HCT116 (cell line): ENCODE measurements around the gene MCC. TPM values are rescaled to one million over a fixed set of nuclear protein-coding genes. Genes with fewer than 3 reads are reported as not detected.

Experiments
- ATAC-seq: fragments of 200-7000 bp; cut with Tn5 transposase; 2 replicates; pipeline ENCODE4 v1.9.1; 2020; ENCODE audit warnings: mild to moderate bottlenecking, moderate library complexity
- BruUV-seq: library from RNA; stranded (reverse); fragments of 400-500 nt; replicated peaks from 2 replicates; lab custom pipeline; 2021; lab: Mats Ljungman, UMichigan
- CTCF ChIA-PET: fragments of 300-600 bp; sonication (Branson Sonifier 250); formaldehyde crosslinking; loops from one replicate; lab custom pipeline; 2021; ENCODE audit warnings: antibody characterized with exemption; lab: Charles Lee
- POLR2A ChIA-PET: fragments of 300-600, 350-600 bp; sonication (Branson Sonifier 250); formaldehyde crosslinking; loops from one replicate; lab custom pipeline; 2021; ENCODE audit warnings: antibody characterized with exemption; lab: Charles Lee
- RAD21 ChIA-PET, 2 experiments: fragments of 300-600 bp; sonication (Branson Sonifier 250); formaldehyde crosslinking; loops; one replicate each; lab custom pipeline; 2023; ENCODE audit warnings: low total read pairs in 2 of 2; ENCODE audit not compliant: uncharacterized antibody in 2 of 2, unreplicated experiment in 2 of 2, low non-redundant PET in 1 of 2; lab: Charles Lee
- DNase-seq: peaks from one replicate; pipeline ENCODE4 v3.0.0-alpha.2; 2010; ENCODE audit warnings: low read depth, low spot score
- H2AFZ ChIP-seq: fragments of 200-600 bp; shearing (Covaris generic), sonication (generic); 2 replicates; pipeline ENCODE4 v1.6.1; 2017; ENCODE audit warnings: low read depth, mixed run types, mixed read lengths, antibody characterized with exemption, low read length; ENCODE audit not compliant: poor library complexity, severe bottlenecking
- H3K27ac ChIP-seq: 2 replicates; pipeline ENCODE4 v1.5.1; 2012; ENCODE audit warnings: low read depth, low read length
- H3K27me3 ChIP-seq: fragments of 200-600 bp; sonication (generic); 2 replicates; pipeline ENCODE4 v1.6.1; 2016; ENCODE audit warnings: mixed run types, low read length, mixed read lengths; ENCODE audit not compliant: insufficient read depth
- H3K36me3 ChIP-seq, 2 experiments: fragments of 200-500 bp in 1 of 2; fragments of 200-600 bp in 1 of 2; sonication (Bioruptor generic) in 1 of 2; sonication (generic) in 1 of 2; 2 replicates each; pipeline versions ENCODE4 v1.5.1 to v1.6.1; 2014 to 2016; ENCODE audit warnings: low read length in 2 of 2, inconsistent platforms in 1 of 2, mixed read lengths in 1 of 2, mixed run types in 1 of 2; ENCODE audit not compliant: insufficient read depth in 2 of 2, control insufficient read depth in 1 of 2
- H3K4me1 ChIP-seq, 2 experiments: fragments of 200-600 bp in 1 of 2; sonication (generic) in 1 of 2; 2 replicates each; pipeline versions ENCODE4 v1.5.1 to v1.6.1; 2012 to 2017; ENCODE audit warnings: low read length in 2 of 2, inconsistent platforms in 1 of 2, mild to moderate bottlenecking in 1 of 2, mixed read lengths in 1 of 2, mixed run types in 1 of 2, moderate library complexity in 1 of 2; ENCODE audit not compliant: insufficient read depth in 2 of 2, control insufficient read depth in 1 of 2
- H3K4me2 ChIP-seq: fragments of 200-600 bp; sonication (generic); 2 replicates; pipeline ENCODE4 v1.6.1; 2017; ENCODE audit warnings: mixed run types, low read length, mixed read lengths
- H3K4me3 ChIP-seq, 2 experiments: fragments of 200-600 bp in 1 of 2; sonication (generic) in 1 of 2; replicated peaks in 1 of 2; 2 replicates each; pipeline ENCODE4 v1.5.1; 2011 to 2016; ENCODE audit warnings: low read length in 2 of 2, control low read depth in 1 of 2, low read depth in 1 of 2, mild to moderate bottlenecking in 1 of 2, mixed read lengths in 1 of 2, mixed run types in 1 of 2
- H3K79me2 ChIP-seq: fragments of 200-600 bp; sonication (generic); 2 replicates; pipeline ENCODE4 v1.6.1; 2017; ENCODE audit warnings: mild to moderate bottlenecking, mixed run types, low read length, moderate library complexity, mixed read lengths; ENCODE audit not compliant: insufficient read depth
- H3K9ac ChIP-seq: fragments of 200-600 bp; sonication (generic); 2 replicates; pipeline ENCODE4 v1.6.1; 2016; ENCODE audit warnings: low read length, mixed read lengths
- H3K9me2 ChIP-seq: fragments of 200-600 bp; sonication (generic), shearing (Covaris generic); 2 replicates; pipeline ENCODE4 v1.6.1; 2017; ENCODE audit warnings: mixed run types, mild to moderate bottlenecking, moderate library complexity; ENCODE audit not compliant: insufficient read depth
- H3K9me3 ChIP-seq, 2 experiments: fragments of 200-500 bp in 1 of 2; fragments of 200-600 bp in 1 of 2; sonication (Bioruptor generic) in 1 of 2; sonication (generic) in 1 of 2; 2 replicates each; pipeline ENCODE4 v1.6.1; 2014 to 2017; ENCODE audit warnings: low read length in 2 of 2, mixed read lengths in 2 of 2, inconsistent platforms in 1 of 2, low read depth in 1 of 2, mild to moderate bottlenecking in 1 of 2, mixed run types in 1 of 2, moderate library complexity in 1 of 2; ENCODE audit not compliant: control insufficient read depth in 1 of 2, insufficient read depth in 1 of 2
- H4K20me1 ChIP-seq: fragments of 200-600 bp; sonication (generic), shearing (Covaris generic); 2 replicates; pipeline ENCODE4 v1.6.1; 2017; ENCODE audit warnings: mixed run types, mild to moderate bottlenecking, moderate library complexity; ENCODE audit not compliant: insufficient read depth
- CBX3 ChIP-seq: IDR thresholded peaks from 2 replicates; pipeline ENCODE4 v1.6.1; 2012; ENCODE audit warnings: low read depth
- CEBPB ChIP-seq: IDR thresholded peaks from 2 replicates; pipeline ENCODE4 v1.6.1; 2012; ENCODE audit warnings: low read depth
- ELF1 ChIP-seq: IDR thresholded peaks from 2 replicates; pipeline ENCODE4 v1.6.1; 2012; ENCODE audit warnings: low read depth, borderline replicate concordance
- EZH2phosphoT487 ChIP-seq: fragments of 200-600 bp; IDR thresholded peaks from 2 replicates; pipeline ENCODE4 v1.6.1; 2018; ENCODE audit warnings: antibody characterized with exemption, borderline replicate concordance
- FOSL1 ChIP-seq: IDR thresholded peaks from 2 replicates; pipeline ENCODE4 v1.6.1; 2012; ENCODE audit warnings: low read depth
- JUND ChIP-seq: IDR thresholded peaks from 2 replicates; pipeline ENCODE4 v1.6.1; 2012
- POLR2A ChIP-seq: IDR thresholded peaks from 2 replicates; pipeline ENCODE4 v1.7.0; 2011; ENCODE audit warnings: borderline replicate concordance; ENCODE audit not compliant: insufficient read depth, insufficient read length; ENCODE audit errors: extremely low read depth
- POLR2AphosphoS5 ChIP-seq: IDR thresholded peaks from 2 replicates; pipeline ENCODE4 v1.6.1; 2011; ENCODE audit warnings: mild to moderate bottlenecking, low read depth, low read length, moderate library complexity
- RAD21 ChIP-seq: IDR thresholded peaks from 2 replicates; pipeline ENCODE4 v1.6.1; 2012; ENCODE audit warnings: low read depth, mild to moderate bottlenecking
- SIN3A ChIP-seq: IDR thresholded peaks from 2 replicates; pipeline ENCODE4 v1.6.1; 2012; ENCODE audit warnings: low read depth
- SP1 ChIP-seq: IDR thresholded peaks from 2 replicates; pipeline ENCODE4 v1.6.1; 2012; ENCODE audit warnings: low read depth
- SRF ChIP-seq: IDR thresholded peaks from 2 replicates; pipeline ENCODE4 v1.6.1; 2012; ENCODE audit warnings: low read depth
- TCF7L2 ChIP-seq: IDR thresholded peaks from 2 replicates; pipeline ENCODE4 v1.7.0; 2011; ENCODE audit warnings: borderline replicate concordance, inconsistent platforms; ENCODE audit not compliant: insufficient read depth, insufficient read length; ENCODE audit errors: extremely low read depth
- ZFX ChIP-seq: fragments of 450-650 bp; IDR thresholded peaks from 2 replicates; pipeline ENCODE4 v1.6.1; 2017
- ZNF274 ChIP-seq: fragments of 200-500 bp; sonication (Bioruptor generic); IDR thresholded peaks from 2 replicates; pipeline ENCODE4 v1.6.1; 2014; ENCODE audit warnings: mild to moderate bottlenecking, low read depth, low read length, inconsistent platforms
- intact Hi-C: fragments of 100-400 bp; cut with micrococcal nuclease; formaldehyde crosslinking; loops from 2 replicates; pipeline ENCODE4 v1.10.0; 2022
- total RNA-seq: library from RNA; stranded (reverse); gene quantifications from one replicate; pipeline ENCODE4 v1.2.1, GENCODE V29; 2021; ENCODE audit not compliant: unreplicated experiment
- TF ChIP-seq, protein P1 (sequence below): IDR thresholded peaks from 2 replicates; pipeline ENCODE4 v1.6.1; 2011; ENCODE audit warnings: mild to moderate bottlenecking, low read length, moderate library complexity; ENCODE audit not compliant: insufficient replicate concordance; ENCODE audit errors: extremely low read depth
- TF ChIP-seq, protein P2 (sequence below), 3 experiments: fragments of 200-600 bp in 1 of 3; sonication (generic) in 1 of 3; IDR thresholded peaks in 2 of 3; conservative IDR thresholded peaks in 1 of 3; 2 replicates each; pipeline ENCODE4 v1.5.1; 2012 to 2017; ENCODE audit warnings: low read depth in 2 of 3, low read length in 2 of 3, antibody characterized with exemption in 1 of 3, borderline replicate concordance in 1 of 3, control low read depth in 1 of 3, mild to moderate bottlenecking in 1 of 3, mixed read lengths in 1 of 3, mixed run types in 1 of 3, moderate library complexity in 1 of 3; ENCODE audit not compliant: insufficient read depth in 1 of 3

The MCC gene
- total RNA-seq, 1 experiment from 2014 or later, result 20.1 TPM

DNA sequence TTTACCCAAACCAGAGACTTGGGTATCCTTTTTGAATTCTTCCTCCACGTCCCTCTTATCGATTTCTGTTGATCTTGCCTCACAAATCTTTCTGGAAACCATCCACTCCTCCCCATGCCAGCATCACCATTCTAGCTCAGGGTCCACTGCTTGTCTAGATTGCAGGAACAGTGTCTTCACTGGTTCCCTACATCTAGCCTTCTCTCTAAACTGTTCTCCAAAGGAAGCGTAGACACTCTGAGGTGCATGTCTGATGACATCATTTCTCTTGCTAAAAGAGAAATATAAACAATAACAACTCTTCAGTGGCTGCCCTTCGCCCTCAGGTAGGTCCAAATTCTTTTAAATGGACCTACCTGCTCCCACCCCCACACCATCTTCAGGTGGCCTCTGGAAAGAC lies 311.5 kb downstream of the MCC start:
- Histone ChIP-seq H2AFZ (no peak overlapping the region), H3K27me3 (no peaks in the 10 kb centered on the region), H3K9me3 (no peaks in the 10 kb centered on the region), H4K20me1 (no peaks in the 10 kb centered on the region), H3K4me3 (no peak overlapping the region), H3K9ac (no peak overlapping the region), H3K4me1 (0 out of 4 replicates have a peak, but pooled peaks cover 0 to 6% of the 10 kb centered on the region in 2 experiments), H3K9me2 (no peaks in the 10 kb centered on the region)
- RAD21 ChIA-PET, result no interaction called here
- ATAC-seq (no peak), DNase-seq (no peak)
- TF ChIP-seq TCF7L2, result no peak
- TF ChIP-seq SIN3A, result no peak
- no peak for TF ChIP-seq CBX3
- TF ChIP-seq FOSL1, result no peak
- TF ChIP-seq POLR2A, result no peak
- no peak for TF ChIP-seq SRF
- no peak for TF ChIP-seq JUND
- TF ChIP-seq CEBPB, result no peak
- TF ChIP-seq RAD21, result no peak
- TF ChIP-seq, protein P1, sequence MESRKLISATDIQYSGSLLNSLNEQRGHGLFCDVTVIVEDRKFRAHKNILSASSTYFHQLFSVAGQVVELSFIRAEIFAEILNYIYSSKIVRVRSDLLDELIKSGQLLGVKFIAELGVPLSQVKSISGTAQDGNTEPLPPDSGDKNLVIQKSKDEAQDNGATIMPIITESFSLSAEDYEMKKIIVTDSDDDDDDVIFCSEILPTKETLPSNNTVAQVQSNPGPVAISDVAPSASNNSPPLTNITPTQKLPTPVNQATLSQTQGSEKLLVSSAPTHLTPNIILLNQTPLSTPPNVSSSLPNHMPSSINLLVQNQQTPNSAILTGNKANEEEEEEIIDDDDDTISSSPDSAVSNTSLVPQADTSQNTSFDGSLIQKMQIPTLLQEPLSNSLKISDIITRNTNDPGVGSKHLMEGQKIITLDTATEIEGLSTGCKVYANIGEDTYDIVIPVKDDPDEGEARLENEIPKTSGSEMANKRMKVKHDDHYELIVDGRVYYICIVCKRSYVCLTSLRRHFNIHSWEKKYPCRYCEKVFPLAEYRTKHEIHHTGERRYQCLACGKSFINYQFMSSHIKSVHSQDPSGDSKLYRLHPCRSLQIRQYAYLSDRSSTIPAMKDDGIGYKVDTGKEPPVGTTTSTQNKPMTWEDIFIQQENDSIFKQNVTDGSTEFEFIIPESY, result no peak
- TF ChIP-seq ELF1, result no peak
- no peak for TF ChIP-seq EZH2phosphoT487
- no peak for TF ChIP-seq ZNF274
- TF ChIP-seq ZFX, result no peak
- TF ChIP-seq POLR2AphosphoS5, result no peak
- TF ChIP-seq SP1, result no peak
- TF ChIP-seq, protein P2, sequence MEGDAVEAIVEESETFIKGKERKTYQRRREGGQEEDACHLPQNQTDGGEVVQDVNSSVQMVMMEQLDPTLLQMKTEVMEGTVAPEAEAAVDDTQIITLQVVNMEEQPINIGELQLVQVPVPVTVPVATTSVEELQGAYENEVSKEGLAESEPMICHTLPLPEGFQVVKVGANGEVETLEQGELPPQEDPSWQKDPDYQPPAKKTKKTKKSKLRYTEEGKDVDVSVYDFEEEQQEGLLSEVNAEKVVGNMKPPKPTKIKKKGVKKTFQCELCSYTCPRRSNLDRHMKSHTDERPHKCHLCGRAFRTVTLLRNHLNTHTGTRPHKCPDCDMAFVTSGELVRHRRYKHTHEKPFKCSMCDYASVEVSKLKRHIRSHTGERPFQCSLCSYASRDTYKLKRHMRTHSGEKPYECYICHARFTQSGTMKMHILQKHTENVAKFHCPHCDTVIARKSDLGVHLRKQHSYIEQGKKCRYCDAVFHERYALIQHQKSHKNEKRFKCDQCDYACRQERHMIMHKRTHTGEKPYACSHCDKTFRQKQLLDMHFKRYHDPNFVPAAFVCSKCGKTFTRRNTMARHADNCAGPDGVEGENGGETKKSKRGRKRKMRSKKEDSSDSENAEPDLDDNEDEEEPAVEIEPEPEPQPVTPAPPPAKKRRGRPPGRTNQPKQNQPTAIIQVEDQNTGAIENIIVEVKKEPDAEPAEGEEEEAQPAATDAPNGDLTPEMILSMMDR (IDR thresholded peaks at IDR 0.05 in 2 of 3, conservative IDR thresholded peaks at IDR 0.05 in 1 of 3; ENCODE audit: borderline replicate concordance in 1 of 3, insufficient read depth in 1 of 3, low read depth in 2 of 3, low read length in 2 of 3), result no peak
- TF ChIP-seq, all 23 proteins: peak for 0
- CTCF ChIA-PET, result no interaction called here
- Histone ChIP-seq H3K4me2 (no peak overlapping the region), H3K36me3 (no peaks in the 10 kb centered on the region), H3K27ac (no peak overlapping the region), H3K79me2 (peaks cover 16% of the 10 kb centered on the region)
- BruUV-seq, result no TSS peak
- intact Hi-C loops, result no loop called here
- POLR2A ChIA-PET, result no interaction called here
